Ascending aorta (tissue), 2 donors: ENCODE data around the gene ALX3. TPM values are rescaled to one million over a fixed set of nuclear protein-coding genes. Genes with fewer than 3 reads are reported as not detected.

ENCODE experiments used
- DNase-seq, 2 donors: peaks; one replicate each; pipeline ENCODE4 v3.0.0-alpha.2; 2019; ENCODE audit warnings: low spot score in 2 of 2
- H3K27ac ChIP-seq, 2 donors: fragments of 200-600 bp; sonication (generic); one replicate each; pipeline ENCODE4 v1.5.1; 2016 to 2017; ENCODE audit warnings: mild to moderate bottlenecking in 1 of 2
- H3K27me3 ChIP-seq: fragments of 200-600 bp; sonication (generic); one replicate; pipeline ENCODE4 v1.5.1; 2017
- H3K36me3 ChIP-seq, 2 donors: fragments of 200-600 bp; sonication (generic); one replicate each; pipeline ENCODE4 v1.5.1; 2016
- H3K4me1 ChIP-seq, 2 donors: fragments of 200-600 bp; sonication (generic); one replicate each; pipeline ENCODE4 v1.5.1; 2016 to 2017; ENCODE audit warnings: mild to moderate bottlenecking in 1 of 2
- H3K4me3 ChIP-seq, 2 donors: fragments of 200-600 bp; sonication (generic); one replicate each; pipeline ENCODE4 v1.5.1; 2016 to 2017; ENCODE audit warnings: mild to moderate bottlenecking in 1 of 2
- H3K9me3 ChIP-seq, 2 donors: fragments of 200-600 bp; sonication (generic); one replicate each; pipeline ENCODE4 v1.5.1; 2016
- CTCF ChIP-seq, 3 experiments: fragments of 200-600 bp in 2 of 3; fragments of 450-650 bp in 1 of 3; sonication (generic) in 2 of 3; IDR thresholded peaks; one replicate each; pipeline ENCODE4 v1.5.1; 2016 to 2019; ENCODE audit warnings: antibody characterized with exemption in 3 of 3, mild to moderate bottlenecking in 1 of 3, moderate library complexity in 1 of 3
- intact Hi-C: fragments of 100-400 bp; cut with DNase I; formaldehyde crosslinking; loops from one replicate; pipeline ENCODE4 v1.15.1; 2023
- total RNA-seq: library from RNA; depleted of rRNA; stranded (reverse); fragments of >200 nt; gene quantifications from one replicate; pipeline ENCODE4 v1.1.0, GENCODE V29; 2016

Gene ALX3
- total RNA-seq, 1 donor from 2014 or later = not detected

GRCh38 chr1:110088739-110089316 lies 18.4 kb upstream of the ALX3 start:
- Histone ChIP-seq H3K36me3 (no peaks in the 10 kb centered on the region), H3K4me3 (no peak overlapping the region), H3K9me3 (no peaks in the 10 kb centered on the region), H3K4me1 (no peaks in the 10 kb centered on the region), H3K27me3 (no peaks in the 10 kb centered on the region), H3K27ac (no peak overlapping the region)
- DNase-seq = no peak
- no peak for TF ChIP-seq CTCF (IDR thresholded peaks at IDR 0.05)
- intact Hi-C loops = loop anchor here (1.0 to 5.0 kb wide), 2 partner anchors 17 to 98 kb away; no protein-coding TSS in a partner anchor

DNA sequence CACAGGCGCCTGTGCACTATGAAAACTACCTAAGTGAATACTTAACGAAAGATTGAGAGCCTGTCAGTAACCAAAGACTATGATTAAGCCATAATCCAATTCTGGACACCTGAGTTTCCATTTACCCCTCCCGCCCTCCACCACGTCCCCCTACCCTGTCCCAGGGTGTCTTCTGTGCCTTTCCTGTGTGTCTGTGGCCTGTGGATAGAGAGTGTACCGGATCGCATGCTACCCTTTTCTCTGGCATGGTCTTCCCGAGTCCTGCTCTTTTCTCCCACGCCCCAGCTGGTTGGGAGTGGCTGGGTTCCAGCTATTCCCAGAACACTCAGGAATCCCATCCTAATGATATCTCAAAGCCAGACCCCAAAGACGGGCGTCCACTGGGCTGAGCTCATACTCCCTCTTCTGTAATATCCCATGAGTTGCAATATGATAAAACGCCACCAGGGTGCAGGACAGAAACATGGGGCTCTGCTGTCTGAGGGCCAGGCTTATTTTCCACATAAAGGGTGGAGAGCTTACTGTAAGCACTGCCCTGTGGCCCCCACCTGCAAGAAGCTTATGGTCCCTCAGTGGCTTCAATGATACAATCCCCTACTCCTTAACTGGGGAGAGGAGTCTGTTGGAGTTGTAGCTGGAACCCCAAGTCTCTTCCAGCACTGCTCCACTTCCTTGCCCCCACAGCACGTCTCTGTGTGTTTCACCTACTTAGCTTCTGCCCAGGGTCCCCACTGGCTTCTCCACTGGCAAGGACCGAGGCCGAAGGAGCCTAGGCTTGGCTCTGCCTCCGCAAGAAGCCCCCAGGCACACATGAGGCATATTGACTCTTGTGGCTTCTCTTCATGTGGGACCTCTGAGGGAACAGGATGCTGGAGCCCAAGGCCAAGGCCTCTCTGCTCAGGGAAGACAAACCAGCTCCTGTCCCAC lies 17.6 kb upstream of the ALX3 start:
- intact Hi-C loops = loop anchor here (1.0 to 5.0 kb wide), 2 partner anchors 18 to 99 kb away; no protein-coding TSS in a partner anchor
- Histone ChIP-seq H3K4me3 (no peak overlapping the region), H3K36me3 (no peaks in the 10 kb centered on the region), H3K9me3 (no peaks in the 10 kb centered on the region), H3K27me3 (no peaks in the 10 kb centered on the region), H3K4me1 (no peaks in the 10 kb centered on the region), H3K27ac (no peak overlapping the region)
- no peak for DNase-seq
- peak; percentile 44 to 68 (median 66) for TF ChIP-seq CTCF (IDR thresholded peaks at IDR 0.05)

- Histone ChIP-seq H3K4me1 (no peaks in the 10 kb centered on the region), H3K27ac (no peak overlapping the region), H3K4me3 (no peak overlapping the region), H3K27me3 (no peaks in the 10 kb centered on the region), H3K9me3 (no peaks in the 10 kb centered on the region), H3K36me3 (no peaks in the 10 kb centered on the region)
- intact Hi-C loops = loop anchor here (5.0 kb wide), 1 partner anchor 100 kb away; no protein-coding TSS in a partner anchor
- TF ChIP-seq CTCF (IDR thresholded peaks at IDR 0.05) = no peak
- no peak for DNase-seq
Observed at GRCh38 chr1:110086961-110087360, 16.5 kb upstream of the ALX3 start.

DNA sequence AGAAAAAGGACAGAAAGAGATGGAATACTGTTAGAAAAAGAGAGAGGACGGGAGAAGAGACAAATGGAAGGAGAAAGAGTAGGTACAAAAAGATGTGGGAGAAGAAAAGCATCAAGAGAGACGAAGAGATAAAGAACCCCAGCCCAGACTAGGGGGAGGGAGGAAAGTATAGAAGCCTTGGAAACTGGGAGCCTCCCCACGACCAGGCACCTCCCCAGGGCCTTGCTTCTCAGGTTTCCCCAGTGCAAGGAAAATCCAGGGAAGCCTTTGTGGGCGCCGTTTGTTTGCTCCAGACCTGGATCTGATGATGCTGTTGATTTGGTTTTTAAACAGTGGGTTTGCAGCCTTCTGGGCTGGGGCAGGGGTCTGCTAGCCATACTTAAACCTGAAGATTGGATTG lies 15.2 kb upstream of the ALX3 start:
- H3K4me1 ChIP-seq = no peaks in the 10 kb centered on the region
- H3K4me3 ChIP-seq = no peak overlapping the region
- H3K36me3 ChIP-seq = no peaks in the 10 kb centered on the region
- TF ChIP-seq CTCF (IDR thresholded peaks at IDR 0.05) = no peak
- no peak overlapping the region for H3K27ac ChIP-seq
- intact Hi-C loops = loop anchor here (5.0 kb wide), 1 partner anchor 102 kb away; no protein-coding TSS in a partner anchor
- DNase-seq = no peak
- H3K27me3 ChIP-seq = no peaks in the 10 kb centered on the region
- H3K9me3 ChIP-seq = no peaks in the 10 kb centered on the region

GRCh38 chr1:110084227-110085078 lies 14.0 kb upstream of the ALX3 start:
- H3K9me3 ChIP-seq = no peaks in the 10 kb centered on the region
- H3K36me3 ChIP-seq = no peaks in the 10 kb centered on the region
- DNase-seq = peak in 1 of 2 donors; percentile 69
- H3K4me3 ChIP-seq = peak overlapping the region; percentile 62 to 78
- peak overlapping the region; percentile 73 to 75 for H3K27ac ChIP-seq
- intact Hi-C loops = loop anchor here (5.0 kb wide), 1 partner anchor 103 kb away; no protein-coding TSS in a partner anchor
- no peaks in the 10 kb centered on the region for H3K4me1 ChIP-seq
- no peaks in the 10 kb centered on the region for H3K27me3 ChIP-seq
- TF ChIP-seq CTCF (IDR thresholded peaks at IDR 0.05) = no peak
